Measurements from ENCODE around the gene HAPLN3.

- no peak for TF ChIP-seq CTCF (IDR thresholded peaks at IDR 0.05)
- no peak for TF ChIP-seq EZH2 (IDR thresholded peaks at IDR 0.05; ENCODE audit: borderline replicate concordance, insufficient read depth, low read depth, low read length, poor library complexity, severe bottlenecking)
Observed at GRCh38 chr15:88906551-88906950, 11.2 kb upstream of the HAPLN3 start.

Data from B cell (primary cell).